Fibroblast of villous mesenchyme (primary cell): Measurements from ENCODE around the gene CCNA2. TPM values are rescaled to one million over a fixed set of nuclear protein-coding genes. Genes with fewer than 3 reads are reported as not detected.

Experiments used
- DNase-seq: peaks from one replicate; pipeline ENCODE4 v3.0.0-alpha.2; 2010; ENCODE audit warnings: low read depth
- H3K4me3 ChIP-seq: 2 replicates; pipeline ENCODE4 v1.5.1; 2011; ENCODE audit warnings: low read depth, mild to moderate bottlenecking, low read length
- total RNA-seq: library from RNA; depleted of rRNA; stranded (reverse); fragments of >200 nt; gene quantifications from 2 replicates; pipeline ENCODE4 v1.2.3, GENCODE V29; 2012
- TF ChIP-seq, protein P1 (sequence below): IDR thresholded peaks from 2 replicates; pipeline ENCODE4 v1.5.1; 2012; ENCODE audit warnings: low read depth, mild to moderate bottlenecking, low read length; ENCODE audit not compliant: insufficient read depth

CCNA2 gene
- total RNA-seq, 1 donor: 54.0 TPM

DNA sequence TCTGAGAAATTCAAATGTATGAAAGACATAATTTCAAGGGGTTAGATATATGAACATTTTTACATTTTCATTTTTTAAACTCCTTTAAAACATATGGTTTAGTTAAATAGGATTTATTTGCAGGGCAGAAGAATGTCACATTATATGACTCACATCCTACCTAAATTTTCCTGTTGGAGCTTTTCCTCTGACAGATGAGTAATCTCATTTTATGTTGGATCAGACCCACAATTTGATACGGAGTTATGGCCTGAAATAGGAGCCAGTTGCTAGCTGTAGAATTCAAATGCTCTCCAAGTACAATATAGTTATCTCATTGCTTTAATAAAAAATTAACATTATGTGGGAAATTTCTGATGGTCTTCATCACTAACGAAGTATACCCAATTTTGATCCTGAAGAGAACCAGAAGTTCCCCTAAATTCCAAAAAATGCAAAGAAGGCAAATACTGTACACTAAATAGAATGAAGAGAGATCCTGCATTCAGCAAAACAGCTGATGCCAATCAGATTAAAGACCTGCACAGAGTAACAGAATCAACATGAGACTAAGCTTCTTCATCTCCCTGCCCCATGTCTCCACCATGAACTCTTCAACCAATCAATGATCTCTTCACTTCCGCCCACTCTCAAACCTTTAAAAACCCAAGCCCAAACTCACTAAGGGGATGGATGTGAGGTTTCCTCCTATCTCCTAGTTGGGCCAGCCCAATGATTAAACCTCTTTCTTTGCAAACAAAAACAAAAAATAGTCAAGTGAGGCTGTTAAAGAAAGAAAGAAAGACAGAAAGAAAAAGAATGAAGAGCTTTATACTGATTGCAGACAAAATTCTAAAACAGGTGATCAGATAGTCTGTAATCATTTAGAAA, 33.5 kb downstream of the CCNA2 start:
- TF ChIP-seq, protein P1, sequence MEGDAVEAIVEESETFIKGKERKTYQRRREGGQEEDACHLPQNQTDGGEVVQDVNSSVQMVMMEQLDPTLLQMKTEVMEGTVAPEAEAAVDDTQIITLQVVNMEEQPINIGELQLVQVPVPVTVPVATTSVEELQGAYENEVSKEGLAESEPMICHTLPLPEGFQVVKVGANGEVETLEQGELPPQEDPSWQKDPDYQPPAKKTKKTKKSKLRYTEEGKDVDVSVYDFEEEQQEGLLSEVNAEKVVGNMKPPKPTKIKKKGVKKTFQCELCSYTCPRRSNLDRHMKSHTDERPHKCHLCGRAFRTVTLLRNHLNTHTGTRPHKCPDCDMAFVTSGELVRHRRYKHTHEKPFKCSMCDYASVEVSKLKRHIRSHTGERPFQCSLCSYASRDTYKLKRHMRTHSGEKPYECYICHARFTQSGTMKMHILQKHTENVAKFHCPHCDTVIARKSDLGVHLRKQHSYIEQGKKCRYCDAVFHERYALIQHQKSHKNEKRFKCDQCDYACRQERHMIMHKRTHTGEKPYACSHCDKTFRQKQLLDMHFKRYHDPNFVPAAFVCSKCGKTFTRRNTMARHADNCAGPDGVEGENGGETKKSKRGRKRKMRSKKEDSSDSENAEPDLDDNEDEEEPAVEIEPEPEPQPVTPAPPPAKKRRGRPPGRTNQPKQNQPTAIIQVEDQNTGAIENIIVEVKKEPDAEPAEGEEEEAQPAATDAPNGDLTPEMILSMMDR: no peak
- DNase-seq: peak; percentile 49
- H3K4me3 ChIP-seq: no peak overlapping the region

DNA sequence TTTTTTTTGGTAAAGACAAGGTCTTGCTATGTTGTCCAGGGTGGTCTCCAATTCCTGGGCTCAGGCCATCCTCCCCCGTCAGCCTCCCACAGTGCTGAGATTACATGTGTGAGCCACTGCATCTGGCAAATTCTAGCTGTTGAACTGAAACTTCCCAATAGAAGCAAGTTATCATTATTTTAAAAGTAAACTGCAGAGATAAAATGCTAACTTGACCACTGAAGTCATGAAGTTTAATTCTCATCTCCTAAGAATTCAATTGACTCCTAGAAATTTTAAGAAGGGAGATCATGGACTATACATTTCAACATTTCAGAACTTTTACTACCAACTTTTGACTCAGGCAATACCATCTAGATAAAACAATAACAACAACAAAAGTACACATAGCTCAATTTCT, 34.2 kb downstream of the CCNA2 start:
- TF ChIP-seq, protein P1: no peak
- DNase-seq: no peak
- no peak overlapping the region for H3K4me3 ChIP-seq

DNA sequence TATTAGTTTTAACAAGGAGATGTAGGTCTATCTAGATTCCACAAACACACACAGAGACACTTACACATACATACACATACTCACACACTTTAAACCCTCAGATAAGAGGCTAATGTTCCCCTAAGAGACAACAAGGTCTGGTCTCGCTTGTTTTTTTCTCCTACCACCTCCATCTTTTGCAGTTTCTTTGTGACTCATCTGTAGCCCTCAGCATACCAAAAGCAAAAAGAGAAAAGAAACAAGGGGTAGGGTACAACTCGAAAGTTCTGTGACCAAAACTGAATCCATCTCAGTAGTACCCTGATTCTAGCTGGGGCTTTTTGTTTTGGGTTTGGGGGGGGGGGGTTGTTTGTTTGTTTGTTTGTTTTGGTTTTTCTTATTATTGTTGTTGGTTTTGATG, 34.8 kb downstream of the CCNA2 start:
- TF ChIP-seq, protein P1: no peak
- H3K4me3 ChIP-seq: no peak overlapping the region
- DNase-seq: no peak

DNA sequence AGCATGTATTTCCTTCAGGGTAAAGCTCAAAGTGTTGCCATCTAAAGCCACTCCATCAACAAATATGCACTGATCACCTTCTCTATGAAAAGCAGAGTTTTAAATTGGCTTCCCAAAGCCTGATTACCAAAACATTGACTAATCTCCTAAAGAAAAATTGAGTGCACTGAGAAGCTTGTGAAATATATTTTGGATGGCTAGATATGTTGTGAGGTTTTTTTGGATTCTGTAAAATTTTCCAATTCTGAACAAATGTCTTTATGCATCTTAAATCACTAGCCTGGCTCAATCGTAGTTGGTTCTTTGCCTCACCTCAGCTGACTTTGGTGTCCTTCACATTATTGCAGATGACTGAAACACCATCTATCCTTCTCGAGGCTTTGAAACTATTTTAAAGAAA, 37.5 kb downstream of the CCNA2 start:
- DNase-seq: no peak

DNA sequence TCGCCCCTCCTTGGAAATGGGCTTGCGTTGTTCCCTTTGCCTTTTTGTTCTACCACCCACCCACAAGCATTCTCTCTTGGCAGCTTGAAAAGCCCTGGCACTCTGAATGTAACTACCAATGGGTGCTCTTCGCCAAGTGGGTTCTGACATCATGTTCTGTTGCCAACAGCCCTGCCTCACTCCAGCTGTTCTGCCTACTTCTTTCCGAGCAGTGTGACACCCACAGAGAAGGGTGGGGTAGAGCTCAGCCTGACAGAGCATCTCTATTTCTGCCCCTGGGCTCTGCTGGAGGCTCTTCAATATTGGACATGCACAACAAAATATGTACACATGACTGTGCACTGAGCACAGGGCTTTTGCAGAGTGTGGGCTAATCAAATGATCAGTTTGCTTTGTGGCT, 38.2 kb downstream of the CCNA2 start:
- TF ChIP-seq, protein P1: no peak
- no peak overlapping the region for H3K4me3 ChIP-seq
- no peak for DNase-seq

More for the DNA sequence above, 37.5 kb downstream of the CCNA2 start:
- no peak overlapping the region for H3K4me3 ChIP-seq
- TF ChIP-seq, protein P1: no peak

DNA sequence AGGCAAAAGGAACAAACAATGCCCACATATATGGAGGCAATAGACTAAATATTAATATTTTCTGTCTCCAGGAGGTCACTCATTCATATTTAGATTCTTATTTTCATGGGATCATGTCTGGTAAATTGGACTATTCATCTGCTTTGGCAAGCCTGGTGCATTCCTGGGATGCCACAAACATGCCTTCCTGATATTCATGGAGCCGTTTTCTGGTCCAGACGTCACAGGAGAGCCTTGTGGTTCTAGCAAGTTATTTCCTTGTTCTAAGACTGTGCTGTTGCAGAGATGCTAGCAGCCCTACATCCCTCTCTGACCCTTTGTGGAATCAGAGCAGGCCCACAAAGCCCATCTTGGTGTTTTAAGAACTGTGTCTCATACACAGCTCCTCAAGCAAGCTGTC, 38.7 kb downstream of the CCNA2 start:
- TF ChIP-seq, protein P1: no peak
- peak; percentile 78 for DNase-seq
- H3K4me3 ChIP-seq: no peak overlapping the region
